ENCODE data around the gene UBE2I.

GRCh38 chr16:1312903-1313302, 3.5 kb downstream of the UBE2I start:
- no peak for TF ChIP-seq CTCF (IDR thresholded peaks at IDR 0.05)
- no peak for TF ChIP-seq POLR2A (IDR thresholded peaks at IDR 0.05)
